ENCODE data around the gene CCDC51. TPM values are rescaled to one million over a fixed set of nuclear protein-coding genes. Genes with fewer than 3 reads are reported as not detected.

Gene CCDC51
- total RNA-seq, 2 donors from 2014 or later: 13.0 to 16.2 TPM

DNA sequence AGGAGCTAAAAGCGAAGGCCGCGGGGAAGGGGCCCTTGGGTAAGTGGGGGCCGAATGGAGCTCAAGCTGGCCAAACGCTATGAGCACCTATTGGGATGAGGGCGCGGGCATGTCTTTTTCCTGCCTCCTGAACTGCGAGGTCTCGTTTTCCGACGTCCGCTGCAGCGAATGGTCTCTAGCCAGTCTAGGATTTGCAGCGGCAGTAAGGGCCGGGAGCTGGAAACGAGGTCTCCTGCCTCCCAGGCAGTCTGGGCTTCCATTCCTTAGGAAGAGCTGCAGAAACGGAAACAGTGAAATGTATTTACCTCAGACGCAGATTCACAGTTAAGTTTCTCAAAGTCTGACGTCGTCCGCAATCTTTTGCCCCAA lies 655 bp upstream of the CCDC51 start:
- peak; percentile 74 for DNase-seq (ENCODE audit: low spot score)
- intact Hi-C loops (cut with DNase I): no loop called here

DNA sequence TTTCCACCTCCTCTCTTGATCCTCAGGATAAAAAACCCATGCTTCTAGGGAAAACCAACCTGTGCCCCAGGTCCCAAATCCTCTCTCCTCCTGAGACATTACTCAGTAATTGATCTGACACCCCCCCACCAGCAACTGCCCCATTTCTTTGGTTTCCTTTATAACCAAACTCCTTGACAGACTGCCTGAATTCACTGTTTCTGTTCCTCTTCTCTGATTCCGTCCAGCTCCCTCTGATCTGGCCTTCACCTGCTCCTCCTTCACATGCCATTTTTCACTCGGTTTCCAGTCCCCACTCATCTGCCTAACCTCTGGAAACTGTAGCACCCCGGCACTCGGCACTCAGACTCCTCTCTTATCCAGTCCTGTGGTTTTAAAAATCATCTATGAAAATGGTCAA lies 2.1 kb downstream of the CCDC51 start:
- peak; percentile 3 for DNase-seq (ENCODE audit: low spot score)
- intact Hi-C loops (cut with DNase I): loop anchor here (2.0 to 5.0 kb wide), 2 partner anchors 39 to 166 kb away; no protein-coding TSS in a partner anchor

DNA sequence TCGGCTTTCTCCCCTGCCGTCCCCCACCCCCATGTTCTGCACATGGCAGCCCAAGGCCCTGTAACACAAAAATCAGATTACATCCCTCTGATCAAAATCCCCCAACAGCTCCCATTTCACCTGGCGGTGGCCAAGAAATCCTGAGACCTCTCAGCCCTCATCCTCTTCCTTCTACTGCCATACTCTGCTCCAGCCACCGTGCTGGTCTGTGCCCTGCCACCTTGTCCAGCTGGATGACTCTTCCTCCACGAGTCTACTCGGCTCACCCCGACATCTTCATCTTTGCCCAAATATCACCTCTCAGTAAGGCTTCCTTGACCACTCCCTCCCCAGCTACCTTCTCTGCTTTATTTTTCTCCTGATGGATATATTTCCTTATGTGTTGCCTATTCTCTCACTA lies 3.1 kb downstream of the CCDC51 start:
- intact Hi-C loops (cut with DNase I): loop anchor here (2.0 to 5.0 kb wide), 2 partner anchors 38 to 165 kb away; no protein-coding TSS in a partner anchor
- DNase-seq (ENCODE audit: low spot score): peak; percentile 47

DNA sequence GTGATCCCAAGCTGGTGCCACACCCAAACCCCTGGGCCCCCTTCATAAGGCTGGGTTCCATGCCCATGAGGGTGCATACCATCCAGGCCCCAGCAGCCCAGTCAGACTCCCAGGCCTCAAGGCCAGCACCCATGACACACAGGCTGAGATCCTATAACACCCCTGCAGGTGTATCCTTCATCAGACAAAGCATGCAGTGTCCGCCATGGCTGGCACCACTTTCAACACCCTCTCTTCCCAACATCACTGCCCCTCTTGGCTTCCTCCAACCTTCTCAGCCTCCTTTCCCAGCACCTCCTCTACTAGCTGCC lies 3.5 kb downstream of the CCDC51 start:
- DNase-seq (ENCODE audit: low spot score): peak; percentile 65
- intact Hi-C loops (cut with DNase I): loop anchor here (2.0 to 5.0 kb wide), 2 partner anchors 38 to 164 kb away; no protein-coding TSS in a partner anchor

DNA sequence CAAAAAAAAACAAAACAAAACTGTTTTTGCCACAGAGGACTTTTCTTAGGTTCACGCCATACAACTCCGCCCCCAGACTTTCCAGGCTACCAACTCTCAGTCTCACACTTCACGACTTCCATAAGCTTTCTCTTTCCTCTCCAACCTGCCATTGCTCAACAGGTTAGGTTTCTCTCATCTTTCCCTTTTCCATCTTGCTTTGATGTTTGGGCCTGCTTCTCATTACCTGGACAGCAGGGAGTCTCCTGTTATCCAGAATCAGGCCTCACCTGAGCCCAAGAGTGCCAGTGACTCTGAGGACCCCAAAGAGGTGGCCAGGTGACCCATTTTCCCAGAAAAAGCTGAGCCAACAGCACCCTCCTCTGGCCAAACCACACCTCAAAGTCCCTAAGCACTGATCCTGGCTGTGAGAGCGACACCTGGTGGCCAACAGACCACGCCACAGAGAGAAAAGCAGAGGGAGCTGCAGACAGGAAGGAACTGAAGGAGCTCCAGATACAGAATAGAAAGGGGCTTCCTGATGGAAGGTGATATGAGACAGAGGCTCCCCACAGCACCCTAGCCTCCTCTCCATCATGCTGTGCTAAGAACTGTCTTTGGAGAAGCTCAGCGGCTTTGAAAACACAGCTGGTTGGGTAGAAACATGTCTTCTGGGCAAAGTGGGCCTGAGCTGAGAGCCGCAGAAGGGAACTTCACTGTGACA lies 4.0 kb downstream of the CCDC51 start:
- peak; percentile 95 for DNase-seq (ENCODE audit: low spot score)
- intact Hi-C loops (cut with DNase I): loop anchor here (2.0 to 5.0 kb wide), 2 partner anchors 37 to 164 kb away; no protein-coding TSS in a partner anchor

DNA sequence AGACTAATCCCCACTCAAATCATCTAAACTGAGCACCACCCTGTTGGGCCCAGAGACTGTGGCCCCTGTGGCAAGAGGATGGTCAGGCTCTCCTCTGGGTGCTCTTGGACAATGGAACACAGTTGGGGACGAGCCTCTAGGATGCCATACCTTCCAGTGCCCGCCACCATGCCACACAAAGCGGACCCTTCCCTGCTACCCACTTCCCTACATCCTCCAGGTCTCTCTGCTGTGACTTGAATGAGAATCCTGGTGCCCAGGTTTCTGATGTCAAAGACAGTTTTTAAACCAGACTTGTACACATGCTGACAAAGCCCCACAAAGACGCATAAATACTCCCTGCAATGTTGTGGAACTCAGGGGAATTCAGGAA lies 4.7 kb downstream of the CCDC51 start:
- no peak for DNase-seq (ENCODE audit: low spot score)

DNA sequence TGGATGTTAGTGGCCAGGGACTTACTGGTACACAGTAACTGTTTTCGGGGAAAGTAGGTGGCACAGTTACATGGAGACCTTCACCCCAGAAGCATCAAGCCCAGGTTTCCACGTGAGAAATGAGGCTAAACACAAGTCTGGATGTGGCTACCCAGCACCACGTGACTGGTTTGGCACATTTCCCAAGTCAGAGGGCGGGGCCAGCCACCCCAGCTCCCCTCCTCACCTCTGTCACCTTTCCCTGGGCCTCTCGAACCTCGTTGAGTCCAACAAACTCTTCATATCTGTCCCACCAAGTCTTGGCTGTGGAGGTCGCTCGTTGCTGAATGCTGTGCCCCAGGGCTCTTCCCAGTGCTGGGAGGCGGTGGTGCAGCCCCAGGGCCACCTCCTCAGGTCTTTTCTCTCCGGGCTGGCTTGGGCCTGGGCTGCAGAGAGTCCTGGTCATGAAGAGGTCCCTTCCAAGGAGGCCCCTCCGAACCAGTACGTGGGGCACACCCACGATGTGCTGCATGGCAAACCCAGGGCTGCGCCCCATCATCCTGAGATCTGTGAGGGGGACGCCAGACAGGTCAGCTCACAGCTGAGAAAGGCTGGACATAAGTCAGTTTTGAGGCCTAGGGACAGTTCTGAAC lies 5.2 kb downstream of the CCDC51 start:
- intact Hi-C loops (cut with DNase I): loop anchor here (5.0 kb wide), 1 partner anchor 162 kb away; no protein-coding TSS in a partner anchor
- peak; percentile 78 for DNase-seq (ENCODE audit: low spot score)

More for the DNA sequence above, 4.7 kb downstream of the CCDC51 start:
- intact Hi-C loops (cut with DNase I): loop anchor here (5.0 kb wide), 1 partner anchor 163 kb away; no protein-coding TSS in a partner anchor

DNA sequence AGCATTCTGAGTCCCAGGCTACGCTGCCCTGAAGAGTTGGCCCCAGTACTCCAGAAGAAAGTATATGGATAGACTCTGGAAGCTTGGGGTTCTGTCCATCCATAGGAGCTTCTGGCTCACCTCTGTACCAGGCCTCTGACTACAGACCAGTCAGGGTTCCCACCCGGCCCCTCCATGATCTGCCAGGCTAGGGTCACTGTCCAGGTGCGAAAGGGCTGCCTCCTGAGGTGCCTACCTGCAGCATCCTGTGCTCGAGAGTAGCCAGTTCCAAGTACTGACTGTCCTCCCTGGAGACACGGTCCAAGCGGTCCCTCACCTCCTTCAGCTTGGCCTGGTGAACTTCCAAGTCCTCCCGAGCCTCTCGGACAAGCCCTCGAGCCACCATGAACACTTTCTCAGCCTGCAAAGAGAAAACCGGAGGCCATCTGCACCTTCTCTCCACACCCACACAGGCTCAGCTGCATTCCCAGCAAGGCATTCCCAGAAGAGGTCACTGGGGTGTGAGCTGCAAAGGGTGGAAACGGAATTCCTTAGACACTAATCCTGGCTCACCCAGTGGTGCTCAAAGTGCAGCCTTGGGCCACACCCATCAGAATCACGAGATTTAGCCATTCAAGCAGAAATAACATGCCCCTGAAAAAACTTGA lies 6.3 kb downstream of the CCDC51 start:
- intact Hi-C loops (cut with DNase I): no loop called here
- DNase-seq (ENCODE audit: low spot score): peak; percentile 83

DNA sequence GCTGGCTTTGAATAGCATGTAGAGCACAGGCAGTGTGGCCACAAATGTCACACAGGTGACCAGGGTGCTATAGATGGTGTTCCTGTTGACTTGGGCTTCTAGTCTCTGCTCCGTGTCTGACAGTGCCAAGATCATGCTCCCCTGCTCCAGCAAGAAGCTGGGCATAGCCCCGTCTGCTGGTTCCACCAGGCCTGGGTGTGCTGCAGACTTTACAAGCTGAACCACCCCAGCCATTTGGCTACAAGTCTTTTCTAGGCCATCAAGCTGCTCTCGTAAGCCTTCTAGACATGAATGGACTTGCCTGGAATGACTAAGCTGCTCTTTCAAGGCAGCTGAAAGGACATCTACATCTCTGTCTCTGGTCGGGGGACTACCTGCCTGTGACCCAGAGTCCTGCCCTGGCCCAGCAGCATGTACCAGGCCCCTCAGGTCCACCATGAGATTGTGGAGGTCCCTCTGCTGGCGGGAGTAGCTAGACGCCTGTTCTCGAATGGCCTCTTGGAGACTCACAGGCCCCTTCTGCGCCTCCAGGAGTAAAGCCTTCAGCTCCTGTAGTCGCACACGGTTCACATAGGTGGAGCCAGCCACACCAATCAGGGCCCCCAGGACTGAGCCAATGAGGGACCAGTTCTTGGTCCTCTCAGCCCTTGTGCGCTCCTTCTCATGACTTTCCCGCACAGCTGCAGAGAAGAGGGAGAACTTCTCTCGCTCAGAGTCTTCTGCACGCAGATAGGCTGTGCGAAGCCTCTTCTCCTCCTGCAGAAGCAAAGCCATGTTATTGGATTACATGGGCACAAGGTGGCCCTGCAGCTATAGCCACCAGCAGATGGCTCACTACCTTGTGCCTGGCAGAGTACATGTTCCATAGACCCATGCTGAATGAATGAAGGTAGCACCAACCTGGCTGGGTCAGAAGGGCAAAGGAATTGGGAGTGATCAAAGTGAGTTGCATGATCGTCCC lies 7.2 kb downstream of the CCDC51 start:
- intact Hi-C loops (cut with DNase I): no loop called here
- DNase-seq (ENCODE audit: low spot score): peak; percentile 67

DNA sequence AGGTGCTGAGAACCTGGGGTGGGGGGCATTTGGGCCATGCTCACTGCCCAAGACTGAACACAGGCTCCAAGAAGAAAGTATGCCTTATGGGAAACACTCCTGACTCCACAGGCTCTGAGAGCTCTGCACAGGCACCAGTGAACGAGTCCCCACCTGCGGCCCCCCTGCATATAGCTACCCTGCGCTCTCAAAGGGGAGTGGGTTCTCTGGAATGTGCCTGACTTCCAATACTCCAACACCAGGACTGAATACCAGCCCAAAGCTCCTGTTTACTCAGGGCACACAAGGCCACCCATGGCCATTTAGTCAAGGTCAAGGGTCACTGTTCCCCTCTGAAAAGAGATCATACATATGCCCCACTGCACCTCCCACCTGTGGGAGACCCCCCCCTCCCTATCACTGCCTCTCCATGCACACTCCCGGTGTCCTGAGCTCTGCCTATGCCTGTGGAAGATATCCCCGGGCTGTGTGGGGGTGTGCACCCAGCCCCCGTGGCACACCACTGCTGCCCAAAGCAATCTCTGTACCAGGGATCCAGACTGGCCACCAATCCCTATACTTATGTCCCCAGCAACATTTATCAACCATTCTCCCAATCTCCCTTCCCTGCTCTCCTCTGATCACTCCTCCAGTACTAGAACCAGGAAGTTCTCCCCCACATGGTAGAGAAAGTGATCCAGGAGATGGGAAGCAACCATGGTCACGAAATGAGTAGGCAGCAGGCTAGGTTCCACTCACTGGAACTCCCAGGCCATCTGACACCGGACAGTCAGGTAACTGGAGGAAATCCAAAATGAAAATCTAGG lies 8.5 kb downstream of the CCDC51 start:
- intact Hi-C loops (cut with DNase I): loop anchor here in 1 of 2 donors (2.0 kb wide), 1 partner anchor 29 kb away; no protein-coding TSS in a partner anchor
- peak; percentile 3 for DNase-seq (ENCODE audit: low spot score)

DNA sequence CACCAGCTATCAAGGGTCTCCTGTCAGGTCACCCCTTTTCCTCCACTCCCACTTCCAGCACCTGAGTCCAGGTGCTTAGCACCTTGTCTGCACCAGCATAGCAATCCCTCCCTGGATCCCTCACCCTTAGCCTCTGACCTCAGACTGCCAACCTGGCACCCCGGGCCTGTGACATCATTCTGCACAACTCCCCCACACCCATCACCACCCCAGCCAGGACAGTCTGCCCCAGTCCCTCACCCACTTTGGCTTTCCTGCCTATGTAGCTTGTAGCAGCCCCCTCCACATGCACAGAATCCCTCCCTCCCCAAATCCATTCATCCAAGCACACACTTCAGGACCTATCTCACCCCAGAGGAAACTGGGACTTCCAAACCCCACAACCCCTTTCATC lies 9.2 kb downstream of the CCDC51 start:
- DNase-seq (ENCODE audit: low spot score): no peak
- intact Hi-C loops (cut with DNase I): loop anchor here in 1 of 2 donors (2.0 kb wide), 1 partner anchor 28 kb away; no protein-coding TSS in a partner anchor

DNA sequence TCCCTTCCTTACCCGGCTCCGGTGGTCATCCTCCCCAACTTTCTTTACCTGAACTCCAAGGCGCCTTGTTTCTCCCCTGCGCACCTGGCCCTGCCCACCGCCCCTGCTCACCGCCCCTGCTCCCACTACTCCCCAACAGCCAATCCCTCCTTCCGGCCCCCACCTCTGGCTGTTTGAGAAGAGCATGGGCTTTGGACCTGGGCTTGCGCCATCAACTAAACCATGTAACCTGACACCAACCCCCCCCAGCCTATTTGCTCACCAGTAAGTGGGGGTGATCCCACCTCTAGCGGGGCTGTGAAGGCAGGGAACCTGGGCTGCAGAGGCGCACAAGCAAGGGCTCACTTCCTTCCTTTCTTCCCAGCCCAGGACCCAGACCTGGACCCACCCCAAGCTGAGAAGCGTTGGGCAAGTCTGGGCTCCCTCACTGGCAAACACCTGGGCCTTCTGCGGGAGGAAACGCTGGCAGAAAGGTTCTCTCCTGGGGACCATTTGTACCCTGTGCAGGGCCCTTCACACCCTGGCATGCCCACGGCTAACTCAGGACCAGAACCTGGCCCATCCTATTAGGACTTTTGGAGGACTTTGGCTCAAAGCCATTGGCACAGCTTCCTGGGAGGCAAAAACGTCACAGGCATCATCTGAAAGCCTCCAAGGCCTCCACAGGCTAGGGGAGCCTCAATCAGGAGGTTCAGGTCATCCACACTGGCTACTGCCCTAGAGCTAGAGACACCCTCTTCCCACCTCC lies 9.8 kb downstream of the CCDC51 start, which contains the start of gene PLXNB1:
PLXNB1 (minus strand) TSS at position 127 of the 748 bp plus-strand sequence. CDS start 5,475 bp downstream, outside the sequence.
- DNase-seq (ENCODE audit: low spot score): peak; percentile 86
- intact Hi-C loops (cut with DNase I): loop anchor here in 1 of 2 donors (2.0 kb wide), 1 partner anchor 27 kb away; no protein-coding TSS in a partner anchor

DNA sequence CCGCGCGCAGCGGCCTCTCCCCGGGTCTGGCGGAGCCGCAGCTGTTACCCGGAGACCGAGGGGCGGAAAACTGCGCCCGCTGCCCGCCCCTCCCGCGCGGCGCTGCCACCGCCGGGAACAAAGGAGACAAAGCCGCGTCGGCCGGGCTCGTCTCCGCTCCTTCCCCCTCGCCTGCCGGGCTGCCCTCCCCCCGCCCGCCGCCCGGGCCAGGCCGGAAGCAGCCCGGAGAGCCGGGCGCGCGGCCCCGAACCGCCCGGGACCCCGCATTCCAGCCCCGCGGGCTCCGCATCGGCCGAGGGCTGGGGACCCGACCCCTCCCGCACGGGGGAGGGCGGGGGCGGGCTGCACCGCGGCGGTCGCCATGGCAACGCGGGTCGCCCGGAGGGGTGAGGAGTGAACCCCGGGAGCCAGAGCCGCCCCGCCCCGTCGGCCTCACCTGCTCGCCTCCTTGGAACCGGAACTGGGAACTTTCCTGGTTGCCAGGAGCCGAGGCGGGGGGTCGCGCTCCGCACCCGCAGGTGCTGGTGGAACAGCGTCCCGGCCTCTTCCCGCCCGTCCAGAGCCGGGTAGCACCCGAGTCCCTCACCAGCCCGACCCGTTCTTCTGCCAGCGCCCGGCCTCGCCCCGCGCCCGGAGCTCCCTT lies 10.5 kb downstream of the CCDC51 start:
- intact Hi-C loops (cut with DNase I): no loop called here
- DNase-seq (ENCODE audit: low spot score): peak; percentile 87

DNA sequence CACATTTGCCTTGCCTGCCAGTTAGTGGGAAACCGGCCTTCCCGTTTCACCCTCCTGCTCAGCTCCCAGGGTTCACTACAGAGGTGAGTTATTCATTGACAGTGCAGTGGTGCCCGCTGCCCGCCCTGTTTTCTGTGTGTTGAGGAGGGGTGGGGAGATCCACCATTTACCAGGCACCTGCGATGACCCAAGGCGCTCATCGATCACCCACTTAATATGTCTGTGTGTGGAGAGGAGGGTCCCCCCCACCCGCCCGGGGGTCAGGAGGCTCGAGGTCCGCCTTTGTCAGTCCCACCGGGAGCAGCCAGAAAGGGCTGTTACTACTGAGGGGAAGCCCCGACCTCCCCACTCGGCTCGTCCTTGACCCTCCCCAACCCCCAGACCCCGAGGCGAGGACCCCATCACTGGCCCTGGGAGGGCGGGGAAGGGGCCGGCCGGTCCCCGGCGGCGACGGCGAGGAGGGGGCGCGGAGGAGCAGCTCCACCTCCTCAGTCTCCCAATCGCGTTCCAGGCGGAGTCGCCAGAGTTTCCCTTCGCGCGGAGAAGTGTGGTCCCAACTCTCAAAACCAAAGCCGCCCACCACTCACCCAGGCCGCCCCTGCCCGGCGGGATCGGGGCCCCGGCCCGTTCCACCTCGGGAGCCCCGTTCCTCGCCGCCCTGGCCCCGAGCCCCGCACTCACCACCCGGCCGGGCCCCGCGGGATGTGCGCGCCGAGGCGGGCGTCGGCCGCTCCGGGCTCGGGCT lies 11.2 kb downstream of the CCDC51 start:
- no peak for DNase-seq (ENCODE audit: low spot score)
- intact Hi-C loops (cut with DNase I): no loop called here

DNA sequence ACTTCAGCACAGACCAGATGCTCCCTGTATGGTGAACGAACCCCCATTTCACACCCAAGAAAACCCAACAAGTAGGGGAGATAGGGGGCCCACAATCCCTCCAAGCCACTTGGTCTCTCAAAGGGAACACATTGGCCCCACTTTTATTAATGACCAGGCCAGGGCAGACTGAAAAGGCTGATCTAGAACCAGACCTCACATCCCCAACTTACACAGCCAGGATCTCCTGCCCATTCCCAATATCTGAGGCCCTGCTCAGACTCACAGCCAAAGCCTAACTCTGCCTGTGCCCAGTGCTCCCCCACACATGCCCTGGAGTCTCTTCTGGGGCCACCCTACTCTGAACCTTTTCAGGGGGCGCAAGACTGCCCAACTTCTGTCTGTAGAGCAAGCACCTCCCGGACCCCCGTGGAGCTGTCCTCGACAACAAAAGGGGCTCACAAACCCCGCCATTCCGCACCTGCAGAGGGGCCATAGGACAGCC lies 11.8 kb downstream of the CCDC51 start:
- DNase-seq (ENCODE audit: low spot score): no peak
- intact Hi-C loops (cut with DNase I): no loop called here

DNA sequence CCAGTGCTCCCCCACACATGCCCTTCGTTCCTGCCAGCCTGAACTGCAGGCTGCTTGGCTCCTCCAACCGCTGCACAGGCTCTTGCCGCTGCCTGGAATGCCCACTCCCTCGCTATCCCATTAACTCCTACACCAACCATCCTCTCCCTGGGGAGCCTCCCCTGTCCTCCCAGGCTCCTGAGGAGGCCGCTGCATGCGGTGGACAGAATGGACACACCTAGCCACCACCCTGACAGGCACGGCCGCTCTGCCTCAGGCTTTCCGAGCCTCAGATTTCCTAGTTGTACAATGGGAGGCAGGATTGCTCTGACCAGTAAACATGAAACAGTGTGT lies 12.3 kb downstream of the CCDC51 start:
- no peak for DNase-seq (ENCODE audit: low spot score)
- intact Hi-C loops (cut with DNase I): no loop called here

All from posterior vena cava (tissue), 2 donors.